GM06990 (cell line): ENCODE results near the gene DNM2.
"Not testable (repeated sequence)": the region's sequence is repeated elsewhere in the genome, so short reads cannot be mapped to it uniquely, and the experiment has no call there.

Source experiments
- DNase-seq: peaks from one replicate; pipeline ENCODE4 v3.0.0-alpha.2; 2011; ENCODE audit not compliant: insufficient read length; ENCODE audit errors: extremely low read depth
- H3K27me3 ChIP-seq: replicated peaks from 2 replicates; pipeline ENCODE4 v1.6.0; 2011; ENCODE audit warnings: low read length; ENCODE audit not compliant: control insufficient read depth, insufficient read depth
- H3K36me3 ChIP-seq: 2 replicates; pipeline ENCODE4 v1.5.1; 2011; ENCODE audit warnings: low read length; ENCODE audit not compliant: control insufficient read depth, insufficient read depth
- H3K4me3 ChIP-seq: replicated peaks from 2 replicates; pipeline ENCODE4 v1.5.1; 2011; ENCODE audit warnings: low read depth, mild to moderate bottlenecking, control low read depth, low read length
- TF ChIP-seq, protein P1 (sequence below): IDR thresholded peaks from 2 replicates; pipeline ENCODE4 v1.5.1; 2011; ENCODE audit warnings: low read length, control low read depth, mild to moderate bottlenecking, inconsistent platforms; ENCODE audit not compliant: insufficient read depth, poor library complexity, severe bottlenecking

The DNM2 gene

DNA sequence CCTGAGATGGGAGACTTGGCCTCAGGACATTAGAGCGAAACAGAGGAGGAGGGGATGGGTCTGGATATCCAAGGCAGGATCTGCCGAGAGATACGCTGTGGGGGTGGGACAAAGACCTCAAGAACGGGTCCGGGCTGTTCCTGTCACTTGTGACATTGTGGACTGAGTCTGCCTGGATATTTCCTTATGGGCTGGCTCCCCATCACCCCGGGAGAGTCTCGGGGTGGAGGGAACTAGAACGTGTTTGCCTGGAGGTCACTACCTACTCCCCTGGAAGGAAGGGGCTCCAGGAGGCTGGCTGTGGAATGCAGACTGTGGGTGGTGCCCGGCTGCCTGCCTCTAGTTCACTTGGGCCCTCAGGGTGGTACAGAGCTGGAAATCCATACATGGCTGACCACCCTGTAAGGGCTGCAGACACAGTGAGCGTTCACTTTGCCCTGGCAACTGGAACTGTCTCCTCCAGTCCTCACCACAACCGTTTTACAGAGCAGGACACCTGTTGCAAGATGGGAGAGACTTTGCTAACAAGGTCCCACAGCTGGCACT is 26.4 kb downstream of the DNM2 start:
- peaks cover 3% of the 10 kb centered on the region for H3K36me3 ChIP-seq
- no peak overlapping the region for H3K4me3 ChIP-seq
- TF ChIP-seq, protein P1, sequence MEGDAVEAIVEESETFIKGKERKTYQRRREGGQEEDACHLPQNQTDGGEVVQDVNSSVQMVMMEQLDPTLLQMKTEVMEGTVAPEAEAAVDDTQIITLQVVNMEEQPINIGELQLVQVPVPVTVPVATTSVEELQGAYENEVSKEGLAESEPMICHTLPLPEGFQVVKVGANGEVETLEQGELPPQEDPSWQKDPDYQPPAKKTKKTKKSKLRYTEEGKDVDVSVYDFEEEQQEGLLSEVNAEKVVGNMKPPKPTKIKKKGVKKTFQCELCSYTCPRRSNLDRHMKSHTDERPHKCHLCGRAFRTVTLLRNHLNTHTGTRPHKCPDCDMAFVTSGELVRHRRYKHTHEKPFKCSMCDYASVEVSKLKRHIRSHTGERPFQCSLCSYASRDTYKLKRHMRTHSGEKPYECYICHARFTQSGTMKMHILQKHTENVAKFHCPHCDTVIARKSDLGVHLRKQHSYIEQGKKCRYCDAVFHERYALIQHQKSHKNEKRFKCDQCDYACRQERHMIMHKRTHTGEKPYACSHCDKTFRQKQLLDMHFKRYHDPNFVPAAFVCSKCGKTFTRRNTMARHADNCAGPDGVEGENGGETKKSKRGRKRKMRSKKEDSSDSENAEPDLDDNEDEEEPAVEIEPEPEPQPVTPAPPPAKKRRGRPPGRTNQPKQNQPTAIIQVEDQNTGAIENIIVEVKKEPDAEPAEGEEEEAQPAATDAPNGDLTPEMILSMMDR: no peak
- DNase-seq: no peak
- no peaks in the 10 kb centered on the region for H3K27me3 ChIP-seq

DNA sequence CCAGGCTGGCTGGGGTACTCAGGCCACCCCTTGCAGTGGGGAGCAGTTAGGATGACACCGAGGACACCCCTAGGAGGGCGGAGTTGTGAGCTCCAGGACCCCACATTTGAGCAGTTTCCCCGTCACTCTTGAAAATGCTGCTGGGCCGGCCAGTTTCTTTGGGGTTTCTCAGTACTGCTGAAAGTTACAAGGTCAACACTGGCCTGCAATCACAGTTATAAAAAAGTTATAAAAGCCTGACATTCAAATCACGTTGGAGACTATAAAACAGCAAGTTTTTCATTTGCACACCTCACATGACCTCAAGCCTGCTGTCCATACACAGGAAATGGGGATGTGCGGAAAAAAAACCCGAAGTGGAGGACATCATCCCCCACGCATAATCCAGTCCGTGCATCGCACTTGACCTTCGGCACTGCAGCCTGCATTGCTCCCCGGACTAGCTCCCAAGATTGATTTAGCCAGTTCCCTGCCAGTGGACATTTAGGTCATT is 27.0 kb downstream of the DNM2 start:
- no peak overlapping the region for H3K4me3 ChIP-seq
- H3K36me3 ChIP-seq: peaks cover 3% of the 10 kb centered on the region
- no peaks in the 10 kb centered on the region for H3K27me3 ChIP-seq
- no peak for DNase-seq
- TF ChIP-seq, protein P1: no peak

DNA sequence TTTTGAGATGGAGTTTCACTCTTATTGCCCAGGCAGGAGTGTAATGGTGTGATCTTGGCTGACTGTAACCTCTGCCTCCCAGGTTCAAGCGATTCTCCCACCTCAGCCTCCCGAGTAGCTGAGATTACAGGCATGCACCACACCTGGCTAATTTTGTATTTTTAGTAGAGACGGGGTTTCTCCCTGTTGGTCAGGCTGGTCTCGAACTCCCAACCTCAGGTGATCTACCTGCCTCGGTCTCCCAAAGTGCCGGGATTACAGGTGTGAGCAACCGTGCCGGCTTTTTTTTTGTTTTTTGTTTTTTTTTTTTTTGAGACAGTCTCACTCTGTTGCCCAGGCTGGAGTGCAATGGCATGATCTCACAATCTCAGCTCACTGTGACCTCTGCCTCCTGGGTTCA is 28.6 kb downstream of the DNM2 start:
- not testable (repeated sequence) for H3K4me3 ChIP-seq, H3K36me3 ChIP-seq, DNase-seq, H3K27me3 ChIP-seq

DNA sequence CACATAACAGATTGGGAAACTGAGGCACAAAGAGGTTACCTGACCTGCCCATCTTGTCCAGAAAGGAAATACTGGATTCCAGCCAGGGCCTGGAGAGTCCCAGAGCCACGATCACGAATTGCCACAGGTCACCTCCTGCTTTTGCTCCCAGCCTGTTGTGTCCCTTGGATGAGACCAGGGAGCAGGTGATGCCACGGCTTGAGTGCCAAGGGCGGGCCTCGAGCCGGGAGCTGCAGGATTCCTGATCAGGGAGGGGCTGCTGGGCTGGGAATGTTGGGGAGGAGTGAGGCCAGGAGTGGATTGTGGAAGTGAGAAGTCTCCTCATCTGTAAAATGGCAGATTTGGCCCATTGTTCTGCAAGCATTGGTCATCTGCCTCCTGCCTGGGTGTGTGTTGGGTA is 29.4 kb downstream of the DNM2 start:
- peaks cover 3% of the 10 kb centered on the region for H3K36me3 ChIP-seq

DNA sequence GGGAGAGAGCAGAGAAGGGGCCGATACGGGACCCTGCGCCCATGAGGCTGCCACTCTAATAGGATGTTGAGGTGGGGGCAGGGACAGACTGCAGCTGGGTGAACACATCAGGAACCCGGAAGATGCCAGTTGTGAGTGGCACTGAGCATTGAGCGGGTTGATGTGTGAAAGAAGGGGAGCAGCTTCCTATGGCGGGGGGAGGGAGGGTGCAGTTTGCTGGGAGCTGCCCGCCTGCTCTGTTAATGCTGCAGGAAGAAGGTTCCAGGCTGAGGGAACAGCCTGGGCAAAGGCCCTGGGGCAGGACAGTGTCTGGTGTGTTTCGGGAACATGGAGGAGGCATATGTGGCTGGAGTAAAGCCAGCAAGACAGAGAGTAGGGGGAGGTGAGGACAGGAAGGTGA is 29.8 kb downstream of the DNM2 start:
- peaks cover 3% of the 10 kb centered on the region; the same call in 1 of the 2 replicates for H3K36me3 ChIP-seq
- DNase-seq: no peak
- H3K4me3 ChIP-seq: no peak overlapping the region
- H3K27me3 ChIP-seq: no peaks in the 10 kb centered on the region
- TF ChIP-seq, protein P1: no peak

More for the DNA sequence above, 29.4 kb downstream of the DNM2 start:
- TF ChIP-seq, protein P1: no peak
- Histone ChIP-seq H3K4me3 (no peak overlapping the region), H3K27me3 (no peaks in the 10 kb centered on the region)
- no peak for DNase-seq

DNA sequence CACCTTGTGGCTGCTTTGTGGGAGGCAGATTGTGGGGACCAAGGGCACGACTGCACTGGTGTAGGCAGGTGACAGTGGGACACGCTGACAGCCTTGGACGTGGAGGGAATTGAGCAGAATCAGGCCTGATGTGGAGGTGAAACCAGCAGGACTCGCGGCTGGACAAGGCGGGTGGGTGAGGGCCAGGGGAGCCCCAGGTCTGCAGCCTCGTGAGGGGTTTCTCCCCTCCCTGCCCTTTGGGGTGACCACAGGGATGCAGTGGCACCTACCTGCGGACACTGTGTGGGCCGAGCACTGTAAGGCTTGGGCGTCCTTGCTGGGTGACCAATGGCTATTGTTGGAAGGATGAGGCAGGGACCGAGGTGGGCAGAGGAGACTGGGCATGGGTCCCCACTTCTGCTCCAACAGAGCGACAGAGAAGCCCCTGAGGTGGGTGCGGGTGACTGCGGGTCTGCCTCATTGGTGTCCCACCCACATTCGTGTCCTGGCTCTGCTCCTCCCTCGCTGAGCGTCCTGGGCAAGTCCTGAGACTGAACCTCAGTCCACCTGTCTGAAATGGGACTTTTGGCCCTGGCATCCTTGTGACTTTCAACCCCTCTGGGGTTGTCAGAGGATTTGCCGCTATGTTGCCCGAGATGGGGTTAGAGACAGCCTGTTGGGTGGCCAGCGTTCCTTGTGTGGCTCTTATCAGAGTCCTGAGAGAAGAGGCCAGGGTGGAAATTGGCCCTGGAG is 30.5 kb downstream of the DNM2 start:
- Histone ChIP-seq H3K36me3 (peaks cover 3% of the 10 kb centered on the region; the same call in 1 of the 2 replicates), H3K27me3 (no peaks in the 10 kb centered on the region), H3K4me3 (no peak overlapping the region)
- TF ChIP-seq, protein P1: no peak
- no peak for DNase-seq
